Neuron (in vitro differentiated cells): ENCODE data around the gene ARHGEF10L.

Experiments
- H2AFZ ChIP-seq: one replicate; pipeline ENCODE4 v1.6.1; 2013; ENCODE audit warnings: low read depth, mild to moderate bottlenecking, inconsistent platforms, low read length, moderate library complexity
- H3K27me3 ChIP-seq: one replicate; pipeline ENCODE4 v1.6.1; 2013; ENCODE audit warnings: low read length; ENCODE audit not compliant: insufficient read depth
- H3K36me3 ChIP-seq: one replicate; pipeline ENCODE4 v1.6.1; 2013; ENCODE audit warnings: low read length; ENCODE audit not compliant: insufficient read depth
- H3K4me1 ChIP-seq: one replicate; pipeline ENCODE4 v1.6.1; 2013; ENCODE audit warnings: low read length; ENCODE audit not compliant: insufficient read depth
- H3K4me3 ChIP-seq: 2 replicates; pipeline ENCODE4 v1.5.1; 2013; ENCODE audit warnings: mild to moderate bottlenecking, low read length, moderate library complexity
- H3K9me3 ChIP-seq: one replicate; pipeline ENCODE4 v1.6.1; 2013; ENCODE audit warnings: low read length

The ARHGEF10L gene

DNA sequence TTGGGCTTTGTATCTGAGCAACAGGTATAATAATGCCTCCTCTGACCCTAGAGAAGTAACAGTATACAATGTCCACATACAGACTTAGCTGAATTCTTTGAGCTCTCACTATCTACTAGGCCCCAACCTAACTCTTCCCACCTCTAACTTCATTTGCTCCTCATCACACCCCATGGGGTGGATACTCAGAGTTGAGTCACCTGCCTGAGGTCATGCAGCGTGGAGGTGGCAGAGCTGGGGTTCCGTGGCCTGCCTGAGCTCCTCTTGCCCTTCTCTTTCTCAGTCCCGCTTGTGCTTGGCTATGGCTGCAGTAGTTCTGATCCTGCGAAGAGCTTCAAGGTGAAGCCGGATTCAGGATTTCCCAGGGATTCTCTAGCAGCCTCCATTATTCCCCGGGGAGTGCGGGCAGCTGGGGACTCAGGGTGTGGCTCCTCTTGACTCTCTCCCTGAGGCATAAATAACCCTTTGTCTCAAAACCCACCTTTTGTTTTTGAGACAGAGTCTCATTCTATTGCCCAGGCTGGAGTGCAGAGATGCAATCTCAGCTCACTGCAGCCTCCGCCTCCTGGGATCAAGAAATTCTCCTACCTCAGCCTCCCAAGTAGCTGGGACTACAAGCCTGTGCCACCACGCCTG, 185.7 kb downstream of the ARHGEF10L start:
- Histone ChIP-seq H3K4me3 (no peak overlapping the region), H3K27me3 (peaks cover 2% of the 10 kb centered on the region), H2AFZ (no peak overlapping the region), H3K9me3 (no peaks in the 10 kb centered on the region), H3K4me1 (no peaks in the 10 kb centered on the region), H3K36me3 (no peaks in the 10 kb centered on the region)

DNA sequence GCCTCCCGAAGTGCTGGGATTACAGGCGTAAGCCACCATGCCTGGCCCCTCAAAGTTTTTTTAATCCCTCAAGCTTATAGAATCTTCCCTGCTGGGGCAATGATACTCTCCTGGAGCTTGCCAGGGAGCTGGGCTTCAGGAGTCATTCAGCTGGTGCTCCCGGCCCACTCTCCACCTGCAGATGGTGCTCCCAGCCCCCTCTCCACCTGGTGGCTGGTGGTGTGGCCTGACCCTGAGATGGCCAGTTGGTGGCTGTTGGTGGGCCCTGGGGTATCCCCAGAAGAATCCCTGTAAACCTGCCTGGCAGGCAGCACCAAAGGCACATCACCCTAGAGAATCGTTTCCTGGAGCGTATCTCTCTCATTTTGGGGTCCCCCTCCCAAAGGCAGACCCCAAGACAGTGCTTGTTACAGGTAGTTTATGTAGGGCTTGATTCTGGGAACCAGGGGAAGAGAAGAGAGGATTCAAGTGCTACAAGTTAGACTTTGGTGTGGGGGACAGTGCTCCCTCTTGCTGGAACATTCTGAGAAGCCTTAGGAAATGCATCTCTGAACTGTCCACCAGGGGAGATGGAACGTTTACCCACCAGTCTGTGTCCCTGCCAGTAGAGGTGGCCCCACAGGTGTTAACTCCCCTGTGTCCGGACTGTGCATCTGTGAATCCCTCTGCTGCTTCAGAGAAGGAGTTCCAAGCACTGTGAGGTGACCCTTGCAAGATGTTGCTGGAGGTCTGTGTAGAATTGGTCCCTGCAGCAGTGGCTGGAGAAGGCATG, 186.5 kb downstream of the ARHGEF10L start:
- Histone ChIP-seq H3K4me1 (no peaks in the 10 kb centered on the region), H3K4me3 (no peak overlapping the region), H3K27me3 (peaks cover 2% of the 10 kb centered on the region), H3K36me3 (no peaks in the 10 kb centered on the region), H3K9me3 (no peaks in the 10 kb centered on the region), H2AFZ (no peak overlapping the region)

DNA sequence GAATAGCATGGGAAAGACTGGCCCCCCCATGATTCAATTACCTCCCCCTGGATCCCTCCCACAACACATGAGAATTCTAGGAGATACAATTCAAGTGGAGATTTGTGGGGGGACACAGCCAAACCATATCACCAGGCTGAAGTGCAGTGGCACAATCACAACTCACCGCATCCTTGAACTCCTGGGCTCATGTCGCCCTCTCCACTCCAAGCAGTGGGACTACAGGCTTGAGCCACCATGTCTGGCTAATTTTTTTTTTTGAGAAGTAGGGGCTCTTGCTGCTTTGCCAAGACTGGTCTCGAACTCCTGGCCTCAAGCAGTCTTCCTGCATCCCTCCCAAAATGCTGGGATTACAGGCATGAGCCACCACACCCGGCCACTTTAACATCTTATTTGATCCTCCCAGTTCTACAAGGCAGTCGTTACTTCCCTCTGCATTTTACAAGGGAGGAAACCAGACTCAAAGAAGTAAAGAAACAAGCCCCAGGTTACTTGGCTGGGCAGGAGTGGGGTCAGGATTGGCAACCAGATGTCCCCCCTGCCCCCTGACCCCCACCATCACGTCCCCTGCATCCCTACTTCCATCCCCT, 188.7 kb downstream of the ARHGEF10L start:
- Histone ChIP-seq H3K4me1 (no peaks in the 10 kb centered on the region), H3K36me3 (no peaks in the 10 kb centered on the region), H3K4me3 (no peak overlapping the region), H2AFZ (no peak overlapping the region), H3K27me3 (peaks cover 2% of the 10 kb centered on the region), H3K9me3 (no peaks in the 10 kb centered on the region)

DNA sequence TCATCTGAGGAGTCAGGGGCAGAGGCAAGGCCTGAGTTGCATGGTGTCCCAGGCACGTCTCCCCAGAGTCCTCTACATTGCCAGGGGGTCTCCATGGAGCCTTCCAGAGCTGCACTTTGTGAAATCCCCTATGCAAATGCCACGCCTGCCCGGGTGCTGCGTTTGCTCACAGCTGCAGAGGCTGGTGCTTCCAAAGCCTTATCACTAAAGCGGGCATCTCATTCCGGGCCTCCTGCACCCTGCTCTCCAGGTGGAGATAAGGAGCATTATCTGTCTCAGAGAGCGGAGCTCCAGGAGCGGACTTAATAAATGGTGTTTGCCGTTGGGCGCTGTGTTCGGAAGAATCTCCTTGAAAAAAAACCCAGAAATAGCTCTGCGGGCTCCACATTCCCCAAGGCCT, 189.8 kb downstream of the ARHGEF10L start:
- Histone ChIP-seq H3K36me3 (no peaks in the 10 kb centered on the region), H3K4me3 (no peak overlapping the region), H2AFZ (no peak overlapping the region), H3K4me1 (no peaks in the 10 kb centered on the region), H3K27me3 (no peaks in the 10 kb centered on the region), H3K9me3 (no peaks in the 10 kb centered on the region)

DNA sequence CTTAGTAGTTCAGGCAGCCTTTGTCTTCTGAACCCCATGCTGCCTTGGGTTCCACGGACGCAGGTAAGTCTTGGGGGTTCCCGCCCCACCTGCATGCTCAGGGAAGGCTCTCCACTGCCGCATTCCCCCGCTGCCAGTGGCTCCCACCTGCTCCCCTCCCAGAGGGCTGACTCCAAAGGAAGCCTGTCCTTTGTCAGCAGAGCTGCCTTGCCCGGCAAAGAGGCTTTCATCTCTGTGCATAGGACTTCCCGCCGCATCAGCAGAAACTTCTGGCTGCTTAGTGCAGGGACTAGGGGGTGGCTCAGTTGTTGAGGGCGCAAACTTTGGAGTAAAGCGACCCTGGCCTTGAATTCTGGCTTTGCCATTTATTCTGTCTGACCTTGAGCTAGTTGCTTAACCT, 190.4 kb downstream of the ARHGEF10L start:
- Histone ChIP-seq H3K9me3 (no peaks in the 10 kb centered on the region), H3K36me3 (no peaks in the 10 kb centered on the region), H3K4me1 (no peaks in the 10 kb centered on the region), H2AFZ (no peak overlapping the region), H3K27me3 (no peaks in the 10 kb centered on the region), H3K4me3 (no peak overlapping the region)

DNA sequence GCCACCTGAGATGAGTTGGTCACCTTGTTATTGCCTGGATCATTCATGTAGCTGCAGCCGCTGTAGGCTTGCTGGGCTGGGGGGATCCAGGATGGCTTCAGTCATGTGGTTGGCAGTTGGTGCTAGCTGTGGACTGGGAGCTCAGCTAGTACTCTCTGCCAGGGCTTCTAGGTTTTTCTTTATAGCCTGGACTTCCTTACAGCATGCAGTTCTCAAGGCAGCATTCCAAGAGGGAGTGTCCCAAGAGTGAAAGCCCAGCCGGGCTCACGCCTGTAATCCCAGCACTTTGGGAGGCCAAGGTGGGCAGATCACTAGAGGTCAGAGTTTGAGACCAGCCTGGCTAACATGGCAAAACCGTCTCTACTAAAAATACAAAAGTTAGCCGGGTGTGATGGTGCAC, 192.0 kb downstream of the ARHGEF10L start:
- H3K4me1 ChIP-seq = no peaks in the 10 kb centered on the region
- no peaks in the 10 kb centered on the region for H3K27me3 ChIP-seq
- H3K9me3 ChIP-seq = no peaks in the 10 kb centered on the region
- no peak overlapping the region for H3K4me3 ChIP-seq
- H2AFZ ChIP-seq = no peak overlapping the region
- H3K36me3 ChIP-seq = no peaks in the 10 kb centered on the region

DNA sequence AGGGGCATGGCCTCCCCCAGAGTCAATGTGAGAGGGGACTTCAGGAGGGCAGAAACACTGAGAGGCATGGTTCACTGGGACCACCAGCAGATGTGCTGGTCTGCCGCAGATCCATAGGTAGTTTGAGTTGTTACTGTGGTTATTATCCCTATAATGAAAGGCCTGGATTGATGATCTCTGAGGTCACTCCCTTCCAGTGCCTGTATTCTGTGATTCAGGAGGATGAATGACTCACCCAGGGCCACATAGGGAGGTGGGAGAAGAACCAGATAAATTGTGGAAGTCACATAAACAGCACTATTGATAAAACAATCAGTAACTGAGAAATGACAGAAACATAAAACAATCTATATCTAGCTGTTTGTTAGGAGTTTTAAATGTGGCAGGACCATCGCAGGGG, 193.0 kb downstream of the ARHGEF10L start:
- H3K27me3 ChIP-seq = peaks cover 5% of the 10 kb centered on the region
- no peaks in the 10 kb centered on the region for H3K9me3 ChIP-seq
- H3K36me3 ChIP-seq = no peaks in the 10 kb centered on the region
- H2AFZ ChIP-seq = no peak overlapping the region
- no peak overlapping the region for H3K4me3 ChIP-seq
- H3K4me1 ChIP-seq = no peaks in the 10 kb centered on the region

DNA sequence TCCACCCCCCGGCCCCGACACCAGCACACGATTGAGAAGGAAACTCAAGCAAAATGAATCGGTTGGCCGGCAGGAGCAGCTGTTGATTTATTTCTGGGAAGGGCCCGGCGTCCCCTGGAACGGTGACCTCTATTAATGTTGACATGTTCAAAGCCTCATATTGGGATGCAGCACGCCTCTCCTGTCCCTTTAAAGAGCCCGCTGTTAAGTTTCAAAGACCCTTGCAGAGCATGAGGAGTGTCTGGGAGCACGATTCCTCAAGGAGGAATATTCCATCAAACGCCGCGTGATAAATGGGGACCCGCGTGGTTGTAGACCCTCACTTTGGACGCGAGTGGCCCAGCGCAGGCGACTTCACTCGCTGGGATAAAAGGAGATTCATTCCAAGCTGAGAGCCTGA, 194.2 kb downstream of the ARHGEF10L start:
- Histone ChIP-seq H3K4me3 (no peak overlapping the region), H3K36me3 (no peaks in the 10 kb centered on the region), H3K4me1 (no peaks in the 10 kb centered on the region), H3K27me3 (peaks cover 5% of the 10 kb centered on the region), H3K9me3 (no peaks in the 10 kb centered on the region), H2AFZ (no peak overlapping the region)

DNA sequence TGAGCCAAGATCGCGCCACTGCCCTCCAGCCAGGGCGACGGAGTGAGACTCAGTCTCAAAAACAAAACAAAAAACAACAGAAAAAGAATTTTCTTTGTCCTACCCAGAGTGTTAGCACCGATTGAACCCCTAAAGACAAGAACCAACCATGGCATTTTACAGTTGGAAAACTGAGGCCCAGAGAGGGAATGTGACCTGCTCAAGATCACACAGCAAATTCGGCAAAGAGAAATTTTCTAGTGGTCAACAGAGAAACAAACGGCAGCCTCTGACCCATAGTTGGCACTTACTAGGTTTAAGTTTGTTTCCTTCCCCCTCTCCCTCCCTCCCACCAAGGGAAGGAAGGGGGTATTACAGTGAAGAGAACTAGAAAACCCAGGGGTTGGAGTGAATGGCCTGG, 195.1 kb downstream of the ARHGEF10L start:
- Histone ChIP-seq H2AFZ (no peak overlapping the region), H3K9me3 (no peaks in the 10 kb centered on the region), H3K4me1 (no peaks in the 10 kb centered on the region), H3K4me3 (no peak overlapping the region), H3K36me3 (no peaks in the 10 kb centered on the region), H3K27me3 (peaks cover 7% of the 10 kb centered on the region)

DNA sequence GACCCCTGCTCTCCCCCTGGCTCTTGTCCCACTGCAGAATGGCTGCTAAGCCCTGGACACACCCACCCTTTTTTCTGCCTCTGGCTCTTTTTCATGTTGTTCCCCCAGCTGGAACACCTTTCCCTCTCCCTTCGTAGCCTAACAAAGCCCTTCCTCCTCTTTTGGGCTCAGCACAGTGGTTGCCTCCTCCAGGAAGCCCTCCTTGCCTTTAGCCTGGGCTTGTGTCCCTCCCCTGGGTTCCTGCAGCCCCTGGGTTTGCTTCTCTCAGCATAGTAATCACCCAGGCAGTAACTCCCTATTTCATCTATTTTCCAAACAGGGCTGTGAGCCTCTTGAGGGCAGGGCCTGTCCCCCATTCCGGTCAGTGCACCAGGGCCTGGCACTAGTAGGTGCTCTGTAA, 195.8 kb downstream of the ARHGEF10L start:
- no peaks in the 10 kb centered on the region for H3K36me3 ChIP-seq
- H3K4me3 ChIP-seq = no peak overlapping the region
- H3K4me1 ChIP-seq = no peaks in the 10 kb centered on the region
- H2AFZ ChIP-seq = no peak overlapping the region
- peaks cover 9% of the 10 kb centered on the region for H3K27me3 ChIP-seq
- no peaks in the 10 kb centered on the region for H3K9me3 ChIP-seq

DNA sequence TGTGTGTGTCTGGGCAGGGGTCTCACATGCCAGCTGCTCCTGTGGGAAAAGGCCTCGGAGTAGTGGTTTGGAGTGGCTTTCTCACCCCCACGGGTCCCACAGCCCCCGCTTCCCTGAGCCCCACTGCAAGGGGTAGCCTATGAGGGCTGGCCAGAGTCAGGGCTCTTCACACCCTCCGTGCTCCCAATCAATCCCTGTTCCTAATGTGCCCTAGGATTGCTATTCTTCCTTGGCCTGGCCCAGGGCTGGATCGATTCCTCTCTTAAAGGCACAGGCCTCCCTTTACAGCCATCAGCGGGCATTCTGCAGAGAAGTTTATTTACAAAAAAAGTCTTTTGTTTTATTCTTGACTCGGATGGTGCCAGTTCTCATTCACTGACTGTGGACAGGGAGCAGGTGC, 196.3 kb downstream of the ARHGEF10L start:
- no peak overlapping the region for H2AFZ ChIP-seq
- no peaks in the 10 kb centered on the region for H3K36me3 ChIP-seq
- no peak overlapping the region for H3K4me3 ChIP-seq
- no peaks in the 10 kb centered on the region for H3K4me1 ChIP-seq
- H3K9me3 ChIP-seq = no peaks in the 10 kb centered on the region
- peaks cover 9% of the 10 kb centered on the region for H3K27me3 ChIP-seq

DNA sequence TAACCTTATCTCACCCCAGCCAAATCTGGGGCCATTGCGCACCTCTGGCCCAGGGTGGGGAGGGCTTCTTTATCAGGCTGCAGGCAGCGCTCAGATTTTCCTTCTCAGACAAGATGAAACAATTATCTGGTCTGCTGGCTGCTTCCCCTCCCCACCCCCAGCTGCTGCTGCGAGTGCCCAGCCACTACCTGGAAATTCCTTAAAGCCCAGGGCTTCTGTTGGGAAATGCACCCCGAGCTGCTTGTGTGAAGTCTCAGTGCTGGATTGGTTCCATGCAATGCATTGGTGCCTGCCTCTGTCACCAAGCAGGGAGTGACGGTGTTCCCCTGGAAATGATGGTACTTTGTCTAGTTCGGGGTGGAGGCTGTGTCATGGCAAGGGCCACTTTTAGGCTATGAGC, 197.1 kb downstream of the ARHGEF10L start:
- no peaks in the 10 kb centered on the region for H3K36me3 ChIP-seq
- H3K27me3 ChIP-seq = peaks cover 9% of the 10 kb centered on the region
- no peaks in the 10 kb centered on the region for H3K4me1 ChIP-seq
- no peak overlapping the region for H3K4me3 ChIP-seq
- H3K9me3 ChIP-seq = no peaks in the 10 kb centered on the region
- H2AFZ ChIP-seq = no peak overlapping the region

DNA sequence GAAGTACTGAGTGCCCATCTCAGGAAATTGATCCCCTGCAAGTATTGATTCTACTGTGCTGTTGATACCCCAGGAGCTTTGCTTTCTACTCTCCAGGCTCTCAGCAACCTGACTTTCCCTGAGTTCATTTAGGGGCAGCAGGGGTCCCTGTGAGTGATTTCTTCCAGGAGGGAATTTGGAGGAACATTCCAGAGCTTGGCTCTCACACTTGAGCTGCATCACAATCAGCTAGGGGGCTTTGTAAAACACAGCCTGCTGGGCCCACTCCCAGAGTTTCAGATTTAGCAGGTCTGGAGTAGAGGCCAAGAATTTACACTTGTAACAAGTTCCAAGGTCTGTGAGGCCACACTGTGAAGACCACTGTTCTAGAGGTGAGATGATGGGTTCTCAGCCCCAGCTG, 199.6 kb downstream of the ARHGEF10L start:
- H3K9me3 ChIP-seq = no peaks in the 10 kb centered on the region
- H3K27me3 ChIP-seq = peaks cover 9% of the 10 kb centered on the region
- no peak overlapping the region for H2AFZ ChIP-seq
- no peak overlapping the region for H3K4me3 ChIP-seq
- no peaks in the 10 kb centered on the region for H3K4me1 ChIP-seq
- no peaks in the 10 kb centered on the region for H3K36me3 ChIP-seq
